Stimulated activated CD4-positive, alpha-beta T cell treated with anti-CD3 and anti-CD28 coated beads, Interleukin-1b, Interleukin-23, amount 100 ng/mL, for 24 hours (primary cell): ENCODE measurements around the gene TRMT11.
"Not testable (repeated sequence)": the region's sequence is repeated elsewhere in the genome, so short reads cannot be mapped to it uniquely, and the experiment has no call there.

Experiments used
- DNase-seq, 4 experiments: peaks; one replicate each; pipeline ENCODE4 v3.0.0-alpha.2; 2020; ENCODE audit warnings: low read depth in 4 of 4, low spot score in 1 of 4

TRMT11 gene

GRCh38 chr6:125956506-125957390 lies 29.6 kb upstream of the TRMT11 start, which contains the start of gene HINT3:
Gene HINT3 (plus strand): TSS chr6:125956770. CDS start chr6:125956978, 208 bp downstream.
- DNase-seq: peak; percentile 98 to 100 (median 98)

GRCh38 chr6:125957391-125957693 lies 29.0 kb upstream of the TRMT11 start:
- no peak for DNase-seq

GRCh38 chr6:125957845-125958244 lies 28.5 kb upstream of the TRMT11 start:
- DNase-seq: no peak

- DNase-seq: no peak
These were observed 27.3 kb upstream of the TRMT11 start for GRCh38 chr6:125959041-125959440.

- no peak for DNase-seq
These were observed 25.2 kb upstream of the TRMT11 start for GRCh38 chr6:125961117-125961516.

GRCh38 chr6:125962900-125963497 lies 23.3 kb upstream of the TRMT11 start:
- DNase-seq: no peak

GRCh38 chr6:125963817-125964216 lies 22.5 kb upstream of the TRMT11 start:
- no peak for DNase-seq

- DNase-seq: no peak
These were observed 19.8 kb upstream of the TRMT11 start for GRCh38 chr6:125966569-125966968.

GRCh38 chr6:125968493-125968892 lies 17.8 kb upstream of the TRMT11 start:
- no peak for DNase-seq

- DNase-seq: no peak
These were observed 15.6 kb upstream of the TRMT11 start for GRCh38 chr6:125970760-125971159.

GRCh38 chr6:125972478-125972877 lies 13.9 kb upstream of the TRMT11 start:
- DNase-seq: not testable (repeated sequence)

GRCh38 chr6:125974214-125974866 lies 12.0 kb upstream of the TRMT11 start:
- no peak for DNase-seq

- DNase-seq: no peak
These were observed 7.2 kb upstream of the TRMT11 start for GRCh38 chr6:125979101-125979500.

- DNase-seq: no peak
These were observed 4.7 kb upstream of the TRMT11 start for GRCh38 chr6:125981571-125982185.

- no peak for DNase-seq
These were observed 2.9 kb upstream of the TRMT11 start for GRCh38 chr6:125983246-125983945.

- DNase-seq: no peak
These were observed 2.0 kb upstream of the TRMT11 start for GRCh38 chr6:125984311-125984710.

- no peak for DNase-seq
These were observed 818 bp upstream of the TRMT11 start for GRCh38 chr6:125985522-125985921.

- DNase-seq: no peak
These were observed 400 bp upstream of the TRMT11 start for GRCh38 chr6:125985979-125986300.

- peak in 2 of 4 experiments; percentile 7 to 10 for DNase-seq
These were observed 782 bp downstream of the TRMT11 start for GRCh38 chr6:125987026-125987617.

- DNase-seq: no peak
These were observed 1.9 kb downstream of the TRMT11 start for GRCh38 chr6:125988280-125988679.

GRCh38 chr6:125989631-125990030 lies 3.3 kb downstream of the TRMT11 start:
- no peak for DNase-seq
